GM18498 (cell line): Measurements from ENCODE around the gene BNC2.

Experiments
- ATAC-seq: cut with Tn5 transposase; IDR thresholded peaks from one replicate; pipeline ENCODE4 v1.9.1; 2021; ENCODE audit warnings: mild to moderate bottlenecking, moderate library complexity; ENCODE audit not compliant: unreplicated experiment

BNC2 gene

GRCh38 chr9:16817002-16817401, 53.5 kb downstream of the BNC2 start:
- no peak for ATAC-seq

DNA sequence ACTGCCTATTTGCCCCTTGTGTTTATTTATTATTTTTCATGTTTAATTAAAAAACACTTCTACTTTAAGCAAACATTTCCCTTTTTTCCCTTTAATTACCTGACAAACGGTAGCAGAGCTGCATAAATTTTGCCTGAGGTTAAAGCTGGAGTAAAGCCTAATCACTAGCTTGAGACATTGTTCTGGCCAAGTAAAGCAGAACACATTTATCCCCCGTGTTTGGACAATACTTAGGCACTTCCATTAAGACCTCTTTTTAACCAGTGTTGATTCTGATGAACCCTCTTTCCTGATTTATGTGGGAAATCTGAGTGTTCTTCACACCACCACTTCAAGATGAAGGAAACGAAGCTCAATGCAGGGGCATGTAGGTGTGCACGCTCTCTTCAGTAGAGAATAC, 54.5 kb downstream of the BNC2 start:
- no peak for ATAC-seq

- ATAC-seq = no peak
These were observed 55.4 kb downstream of the BNC2 start for GRCh38 chr9:16815079-16815478.

GRCh38 chr9:16813838-16814237, 56.6 kb downstream of the BNC2 start:
- ATAC-seq = no peak

- no peak for ATAC-seq
These were observed 58.3 kb downstream of the BNC2 start for GRCh38 chr9:16811987-16812685.

- no peak for ATAC-seq
These were observed 60.4 kb downstream of the BNC2 start for GRCh38 chr9:16809912-16810610.

- no peak for ATAC-seq
These were observed 63.8 kb downstream of the BNC2 start for GRCh38 chr9:16806674-16807073.

DNA sequence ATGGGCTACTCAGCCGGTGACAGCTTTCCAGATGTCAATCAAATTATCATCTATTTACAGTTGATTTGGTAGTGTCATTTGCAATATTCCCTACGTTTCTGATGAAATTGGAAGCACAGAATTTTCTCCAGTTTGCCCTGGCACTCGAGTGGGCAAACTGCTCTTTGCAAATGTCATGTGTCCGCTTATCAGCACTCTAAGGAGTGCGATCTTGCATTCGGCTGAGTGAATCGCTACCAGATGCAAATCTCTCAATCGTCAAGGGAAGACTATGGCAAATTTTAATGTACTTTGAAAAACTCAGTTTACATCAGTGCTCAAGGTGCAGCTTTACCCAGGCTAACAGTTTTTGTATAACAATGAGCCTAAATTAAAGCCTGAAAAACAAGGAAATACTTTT, 66.8 kb downstream of the BNC2 start:
- no peak for ATAC-seq

DNA sequence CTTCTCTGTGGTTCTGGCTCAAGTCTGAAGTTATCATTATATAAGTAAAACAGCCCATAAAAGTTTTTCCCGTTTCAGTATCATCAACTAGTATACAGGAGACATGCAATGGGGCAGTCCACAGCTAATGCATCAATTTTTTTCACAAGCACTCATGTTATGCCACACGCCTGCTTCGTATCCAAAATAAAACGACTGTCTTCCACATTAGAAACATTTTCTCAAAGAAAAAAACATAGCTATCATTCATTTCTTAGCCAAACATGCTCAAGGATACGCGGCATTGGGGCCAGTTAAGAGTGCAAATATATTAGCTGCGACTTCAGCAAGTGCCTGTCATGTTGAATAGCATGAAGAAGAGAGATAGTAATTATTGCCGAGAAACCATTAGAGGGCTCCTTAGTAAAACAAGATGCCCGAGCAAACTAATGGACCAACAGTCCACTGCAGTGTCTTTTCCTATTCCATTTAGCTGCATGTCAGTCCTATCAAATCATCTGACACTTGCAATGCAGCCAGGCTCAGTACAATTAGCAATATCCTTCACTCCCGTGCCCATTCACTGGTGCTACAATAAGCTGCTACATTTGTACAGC, 68.5 kb downstream of the BNC2 start:
- no peak for ATAC-seq

DNA sequence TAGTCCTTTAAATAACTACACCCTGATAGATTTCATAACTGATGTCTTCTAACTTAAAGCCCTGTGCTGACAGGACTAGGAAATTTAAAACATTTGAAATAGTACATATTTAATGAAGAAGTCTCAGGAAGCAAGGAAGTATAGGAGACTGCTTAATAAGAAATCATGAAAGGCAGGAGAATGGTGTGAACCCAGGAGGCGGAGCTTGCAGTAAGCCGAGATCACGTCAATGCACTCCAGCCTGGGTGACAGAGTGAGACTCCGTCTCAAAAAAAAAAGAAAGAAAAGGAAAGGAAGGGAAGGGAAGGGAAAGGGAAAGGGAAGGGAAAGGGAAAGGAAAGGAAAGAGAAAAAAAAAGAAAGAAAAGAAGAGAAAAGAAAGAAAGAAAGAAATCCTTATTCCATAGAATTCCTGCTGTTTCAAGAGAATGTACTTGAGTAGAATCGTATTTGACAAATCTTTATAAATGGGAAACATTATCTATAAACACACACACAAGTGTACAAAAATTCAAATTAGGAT, 74.1 kb downstream of the BNC2 start:
- ATAC-seq = no peak

DNA sequence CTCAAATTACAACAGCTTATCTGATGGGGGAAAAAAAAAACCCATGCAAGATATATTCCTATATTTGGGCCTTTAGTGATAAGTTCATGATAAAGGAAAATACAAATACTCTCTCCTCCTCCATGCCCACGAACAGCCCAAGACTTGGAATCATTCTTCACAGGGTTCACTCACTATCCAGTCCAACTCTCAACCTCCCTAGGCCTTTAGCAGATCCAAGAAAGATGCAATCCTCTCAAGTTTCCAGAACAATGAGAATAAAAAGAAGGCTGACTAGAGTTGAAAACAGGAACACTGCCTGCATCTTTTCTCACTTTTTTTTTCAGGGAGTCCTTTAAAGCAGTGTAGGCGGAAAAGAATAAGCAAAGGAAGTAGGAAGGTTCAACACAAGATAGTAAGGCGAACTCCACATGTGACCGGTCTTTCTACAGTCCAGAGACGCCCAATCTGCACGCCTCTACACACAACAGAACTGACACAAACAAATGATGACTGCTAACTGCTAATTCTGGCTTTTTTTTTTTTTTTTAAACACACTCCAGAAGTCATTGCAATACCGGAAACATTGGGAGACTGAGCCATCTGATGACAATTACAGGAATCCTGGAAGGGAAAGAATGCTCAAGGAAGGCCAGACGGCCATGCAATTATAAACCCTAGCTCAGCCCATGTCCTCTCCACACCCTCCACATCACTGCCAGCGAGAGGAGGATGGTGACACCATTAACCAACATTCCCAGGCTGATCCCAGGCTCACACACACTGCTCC, 75.4 kb downstream of the BNC2 start:
- no peak for ATAC-seq

- ATAC-seq = no peak
These were observed 76.4 kb downstream of the BNC2 start for GRCh38 chr9:16794103-16794502.

DNA sequence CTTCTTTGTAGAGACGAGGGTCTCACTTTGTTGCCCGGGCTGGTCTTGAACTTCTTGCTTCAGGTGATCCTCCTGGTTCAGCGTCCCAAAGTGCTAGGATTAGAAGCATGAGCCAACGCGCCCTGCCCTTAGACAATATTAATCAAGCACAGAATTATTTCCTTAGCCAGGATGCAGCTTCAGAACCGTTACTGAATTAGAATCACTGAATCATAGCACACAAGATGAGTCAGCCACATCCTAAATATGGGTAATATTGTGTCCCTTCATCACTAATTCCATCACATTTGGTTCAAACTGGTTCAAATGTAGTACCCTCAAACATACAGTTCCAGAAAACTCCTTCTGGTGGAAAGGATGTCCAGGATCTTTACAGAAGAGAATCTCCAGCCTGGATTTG, 82.7 kb downstream of the BNC2 start:
- ATAC-seq = no peak

DNA sequence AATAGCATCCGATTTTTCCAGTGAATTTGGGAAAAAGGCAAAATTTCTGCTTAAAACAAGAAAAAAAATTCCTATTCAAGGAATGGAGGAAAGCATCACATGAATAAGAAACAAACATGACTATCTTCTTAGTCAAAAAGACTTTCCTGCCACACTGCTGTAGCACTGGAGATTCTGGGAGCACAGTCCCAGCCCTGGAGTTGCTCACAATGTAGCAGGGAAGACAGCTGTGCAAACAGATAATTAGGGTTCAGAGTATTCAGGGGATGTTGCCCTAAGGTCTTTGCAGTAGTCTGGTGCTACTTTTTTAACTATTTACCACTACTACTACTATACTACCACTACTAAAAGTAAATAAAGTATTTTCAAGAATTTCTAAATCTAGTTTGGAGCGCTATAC, 86.5 kb downstream of the BNC2 start:
- ATAC-seq = no peak

DNA sequence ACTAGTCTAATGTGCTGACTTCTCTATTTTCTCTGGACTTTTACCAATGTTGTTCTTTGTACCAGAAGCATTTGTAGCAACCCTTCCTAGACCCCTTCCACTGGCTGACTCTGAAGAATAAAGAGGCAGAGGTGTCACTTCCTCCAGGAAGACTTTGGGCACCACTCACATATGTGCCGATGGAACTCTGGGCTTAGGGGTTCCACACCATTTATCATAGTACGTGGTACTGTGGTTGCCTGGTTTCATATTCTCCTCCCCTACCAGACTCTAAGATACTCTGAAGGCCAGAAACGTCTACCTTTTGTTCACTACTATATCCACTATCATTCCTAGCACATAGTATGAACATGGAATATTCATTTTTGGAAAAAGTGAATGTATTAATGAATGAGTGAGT, 88.0 kb downstream of the BNC2 start:
- no peak for ATAC-seq

GRCh38 chr9:16775330-16775729, 95.1 kb downstream of the BNC2 start:
- no peak for ATAC-seq

GRCh38 chr9:16773617-16774016, 96.9 kb downstream of the BNC2 start:
- ATAC-seq = no peak

DNA sequence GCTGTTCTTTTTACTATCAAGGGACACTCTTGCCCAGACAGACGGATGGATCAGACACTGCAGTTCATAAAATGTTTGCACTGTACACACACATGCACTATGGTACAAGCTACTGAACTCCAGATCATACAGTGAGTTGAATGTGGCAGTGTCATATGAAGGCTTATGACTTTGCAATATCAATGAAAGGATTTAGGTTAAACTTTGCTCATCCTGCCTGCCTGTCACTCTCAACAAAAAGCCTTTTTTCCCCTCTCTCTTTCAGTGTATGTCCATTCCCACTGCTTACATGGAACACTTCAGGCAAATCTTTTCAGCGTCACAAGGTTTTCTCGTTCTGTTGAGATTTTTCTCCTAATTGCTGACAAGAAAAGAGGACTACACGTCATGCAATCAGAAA, 97.4 kb downstream of the BNC2 start:
- no peak for ATAC-seq

GRCh38 chr9:16771356-16771755, 99.1 kb downstream of the BNC2 start:
- no peak for ATAC-seq

DNA sequence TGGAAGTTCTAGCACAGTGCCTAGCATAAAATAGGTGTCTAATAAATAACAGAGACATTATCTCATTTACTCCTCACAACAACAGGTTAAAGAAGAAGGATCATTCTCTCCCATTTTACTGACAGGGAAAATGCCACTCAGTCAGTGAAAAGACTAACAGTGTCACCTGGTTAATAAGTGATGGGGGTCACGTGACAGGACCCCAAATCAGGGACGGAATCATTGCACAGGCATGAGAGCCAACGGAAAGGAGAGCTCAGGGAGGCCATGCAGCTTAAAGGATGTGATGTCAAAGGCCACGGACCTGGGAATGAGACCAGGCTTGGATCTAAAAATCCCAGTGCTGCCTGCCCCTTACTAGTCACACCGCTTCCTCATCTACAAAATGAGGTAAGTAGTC, 101.2 kb downstream of the BNC2 start:
- no peak for ATAC-seq

GRCh38 chr9:16768816-16769215, 101.7 kb downstream of the BNC2 start:
- no peak for ATAC-seq
